Activated CD8-positive, alpha-beta T cell treated with anti-CD3 and anti-CD28 coated beads for 36 hours (primary cell): ENCODE results near the gene TNNT3. TPM values are rescaled to one million over a fixed set of nuclear protein-coding genes. Genes with fewer than 3 reads are reported as not detected.

Source experiments
- ATAC-seq: fragments of 200-7000 bp; cut with Tn5 transposase; one replicate; pipeline ENCODE4 v1.10.0; 2021; ENCODE audit warnings: mild to moderate bottlenecking, moderate library complexity
- CTCF ChIA-PET: fragments of 350-600 bp; sonication (Branson Sonifier 250); formaldehyde crosslinking; loops from one replicate; lab custom pipeline; 2021; ENCODE audit warnings: antibody characterized with exemption; lab: Charles Lee
- POLR2A ChIA-PET: fragments of 350-600 bp; sonication (Branson Sonifier 250); formaldehyde crosslinking; loops from one replicate; lab custom pipeline; 2021; ENCODE audit warnings: antibody characterized with exemption; lab: Charles Lee
- DNase-seq: peaks from one replicate; pipeline ENCODE4 v3.0.0-alpha.2; 2020
- H3K27ac Mint-ChIP-seq: one replicate; pipeline ENCODE4 v1.8.0; 2021; ENCODE audit warnings: mild to moderate bottlenecking, mixed read lengths
- H3K27me3 Mint-ChIP-seq: one replicate; pipeline ENCODE4 v1.8.0; 2021; ENCODE audit warnings: mixed read lengths
- H3K36me3 Mint-ChIP-seq: one replicate; pipeline ENCODE4 v1.8.0; 2021; ENCODE audit warnings: low read depth, mixed read lengths
- H3K4me1 Mint-ChIP-seq: one replicate; pipeline ENCODE4 v1.8.0; 2021; ENCODE audit warnings: low read depth, mixed read lengths
- H3K4me3 Mint-ChIP-seq: one replicate; pipeline ENCODE4 v1.8.0; 2021; ENCODE audit warnings: mild to moderate bottlenecking, moderate library complexity, mixed read lengths
- H3K9me3 Mint-ChIP-seq: one replicate; pipeline ENCODE4 v1.8.0; 2021; ENCODE audit warnings: mixed read lengths
- intact Hi-C: fragments of 100-400 bp; cut with micrococcal nuclease; formaldehyde crosslinking; loops from one replicate; pipeline ENCODE4 v1.10.0; 2022
- total RNA-seq, 2 experiments: library from RNA; stranded (reverse); gene quantifications; one replicate each; pipeline ENCODE4 v1.2.3, GENCODE V29; 2021
- TF ChIP-seq, protein P1 (sequence below): fragments of 200-600 bp; IDR thresholded peaks from one replicate; pipeline ENCODE4 v1.8.0; 2022; ENCODE audit warnings: antibody characterized with exemption, mild to moderate bottlenecking

Gene TNNT3
- total RNA-seq, 2 experiments from 2014 or later: 4.9 to 5.4 TPM

DNA sequence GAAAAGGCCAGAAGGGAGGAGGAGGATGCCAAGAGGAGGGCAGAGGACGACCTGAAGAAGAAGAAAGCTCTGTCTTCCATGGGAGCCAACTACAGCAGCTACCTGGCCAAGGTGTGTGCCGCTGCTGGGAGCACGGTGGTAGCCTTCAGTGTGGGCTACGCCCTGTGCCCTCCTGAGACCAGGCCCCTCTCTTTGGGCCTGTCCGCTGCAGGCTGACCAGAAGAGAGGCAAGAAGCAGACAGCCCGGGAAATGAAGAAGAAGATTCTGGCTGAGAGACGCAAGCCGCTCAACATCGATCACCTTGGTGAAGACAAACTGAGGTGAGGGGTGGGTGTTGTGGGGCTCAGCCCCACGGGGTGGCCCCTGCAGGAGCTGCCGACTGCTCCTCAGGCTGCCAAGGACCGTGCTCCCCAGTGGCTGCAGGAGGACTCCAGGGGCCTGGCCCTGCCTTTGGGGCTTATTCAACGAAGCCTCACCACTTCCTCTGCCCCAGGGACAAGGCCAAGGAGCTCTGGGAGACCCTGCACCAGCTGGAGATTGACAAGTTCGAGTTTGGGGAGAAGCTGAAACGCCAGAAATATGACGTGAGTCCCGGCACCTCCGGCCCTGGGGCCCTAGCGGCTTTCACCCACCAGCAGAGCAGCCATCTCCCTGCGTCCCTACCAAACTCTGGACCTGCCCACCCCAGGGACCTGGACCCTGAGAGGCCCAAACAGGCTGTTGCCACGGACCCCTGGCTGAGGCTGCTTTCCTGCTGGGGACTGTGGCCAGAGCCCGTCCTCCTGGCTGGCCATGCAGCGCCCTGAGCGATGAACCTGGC lies 15.0 kb downstream of the TNNT3 start:
- ATAC-seq (no peak), DNase-seq (no peak)
- Mint-ChIP-seq H3K4me1 (peaks cover 7% of the 10 kb centered on the region), H3K27me3 (no peaks in the 10 kb centered on the region), H3K27ac (no peak overlapping the region), H3K36me3 (no peaks in the 10 kb centered on the region), H3K9me3 (no peaks in the 10 kb centered on the region), H3K4me3 (no peak overlapping the region)
- TF ChIP-seq, protein P1, sequence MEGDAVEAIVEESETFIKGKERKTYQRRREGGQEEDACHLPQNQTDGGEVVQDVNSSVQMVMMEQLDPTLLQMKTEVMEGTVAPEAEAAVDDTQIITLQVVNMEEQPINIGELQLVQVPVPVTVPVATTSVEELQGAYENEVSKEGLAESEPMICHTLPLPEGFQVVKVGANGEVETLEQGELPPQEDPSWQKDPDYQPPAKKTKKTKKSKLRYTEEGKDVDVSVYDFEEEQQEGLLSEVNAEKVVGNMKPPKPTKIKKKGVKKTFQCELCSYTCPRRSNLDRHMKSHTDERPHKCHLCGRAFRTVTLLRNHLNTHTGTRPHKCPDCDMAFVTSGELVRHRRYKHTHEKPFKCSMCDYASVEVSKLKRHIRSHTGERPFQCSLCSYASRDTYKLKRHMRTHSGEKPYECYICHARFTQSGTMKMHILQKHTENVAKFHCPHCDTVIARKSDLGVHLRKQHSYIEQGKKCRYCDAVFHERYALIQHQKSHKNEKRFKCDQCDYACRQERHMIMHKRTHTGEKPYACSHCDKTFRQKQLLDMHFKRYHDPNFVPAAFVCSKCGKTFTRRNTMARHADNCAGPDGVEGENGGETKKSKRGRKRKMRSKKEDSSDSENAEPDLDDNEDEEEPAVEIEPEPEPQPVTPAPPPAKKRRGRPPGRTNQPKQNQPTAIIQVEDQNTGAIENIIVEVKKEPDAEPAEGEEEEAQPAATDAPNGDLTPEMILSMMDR: no peak
- ChIA-PET CTCF (interaction anchor here (0.8 to 1.6 kb wide), 3 partner anchors 58 to 282 kb away, joined by 3 to 6 read pairs (median 4); no protein-coding TSS in a partner anchor), POLR2A (interaction anchor here (1.3 kb wide), 1 partner anchor 84 kb away, joined by 3 read pairs; no protein-coding TSS in a partner anchor)
- intact Hi-C loops: loop anchor here (5.0 kb wide), 1 partner anchor 37 kb away; no protein-coding TSS in a partner anchor

GRCh38 chr11:1935156-1936071 lies 15.9 kb downstream of the TNNT3 start:
- POLR2A ChIA-PET: interaction anchor here (0.5 to 1.3 kb wide), 2 partner anchors 85 to 324 kb away, joined by 3 read pairs; no protein-coding TSS in a partner anchor

GRCh38 chr11:1936072-1936780 lies 16.7 kb downstream of the TNNT3 start:
- POLR2A ChIA-PET: interaction anchor here (0.5 kb wide), 1 partner anchor 323 kb away, joined by 3 read pairs; no protein-coding TSS in a partner anchor
- peaks cover 12% of the 10 kb centered on the region for H3K4me1 Mint-ChIP-seq
- TF ChIP-seq, protein P1: no peak
- no peak overlapping the region for H3K27ac Mint-ChIP-seq
- H3K27me3 Mint-ChIP-seq: no peaks in the 10 kb centered on the region
- CTCF ChIA-PET: interaction anchor here (1.6 to 1.7 kb wide), 2 partner anchors 54 to 284 kb away, joined by 4 to 5 read pairs; no protein-coding TSS in a partner anchor
- H3K9me3 Mint-ChIP-seq: no peaks in the 10 kb centered on the region
- no peaks in the 10 kb centered on the region for H3K36me3 Mint-ChIP-seq
- DNase-seq: no peak
- intact Hi-C loops: loop anchor here (2.0 to 5.0 kb wide), 2 partner anchors 21 to 39 kb away; no protein-coding TSS in a partner anchor
- ATAC-seq: no peak
- no peak overlapping the region for H3K4me3 Mint-ChIP-seq

More at GRCh38 chr11:1935156-1936071, 15.9 kb downstream of the TNNT3 start:
- no peak overlapping the region for H3K27ac Mint-ChIP-seq
- H3K4me3 Mint-ChIP-seq: no peak overlapping the region
- TF ChIP-seq, protein P1: no peak
- no peaks in the 10 kb centered on the region for H3K9me3 Mint-ChIP-seq
- DNase-seq (no peak), ATAC-seq (no peak)
- intact Hi-C loops: loop anchor here (2.0 to 5.0 kb wide), 2 partner anchors 21 to 38 kb away; no protein-coding TSS in a partner anchor
- peaks cover 12% of the 10 kb centered on the region for H3K4me1 Mint-ChIP-seq
- no peaks in the 10 kb centered on the region for H3K36me3 Mint-ChIP-seq
- H3K27me3 Mint-ChIP-seq: no peaks in the 10 kb centered on the region
- CTCF ChIA-PET: interaction anchor here (1.6 to 1.7 kb wide), 2 partner anchors 53 to 283 kb away, joined by 4 to 5 read pairs; no protein-coding TSS in a partner anchor

- Mint-ChIP-seq H3K9me3 (no peaks in the 10 kb centered on the region), H3K4me1 (peaks cover 12% of the 10 kb centered on the region), H3K27ac (no peak overlapping the region), H3K36me3 (no peaks in the 10 kb centered on the region), H3K4me3 (no peak overlapping the region), H3K27me3 (no peaks in the 10 kb centered on the region)
- ATAC-seq (no peak), DNase-seq (no peak)
- CTCF ChIA-PET: interaction anchor here (1.1 to 1.7 kb wide), 2 partner anchors 55 to 104 kb away, joined by 3 to 5 read pairs; no protein-coding TSS in a partner anchor
- TF ChIP-seq, protein P1: no peak
- POLR2A ChIA-PET: no interaction called here
- intact Hi-C loops: loop anchor here (2.0 to 5.0 kb wide), 2 partner anchors 22 to 40 kb away; no protein-coding TSS in a partner anchor
Measured at GRCh38 chr11:1936781-1937615, 17.5 kb downstream of the TNNT3 start.
